Ovary (tissue), 3 donors: ENCODE data around the gene PKP3.

Experiments used
- CTCF ChIP-seq, 3 donors: fragments of 450-650 bp in 2 of 3; fragments of 200-600 bp in 1 of 3; IDR thresholded peaks; one replicate each; pipeline versions ENCODE4 v1.5.1 to v1.8.0; 2016 to 2022; ENCODE audit warnings: antibody characterized with exemption in 3 of 3, mild to moderate bottlenecking in 1 of 3
- POLR2A ChIP-seq: fragments of 450-650 bp; IDR thresholded peaks from one replicate; pipeline ENCODE4 v1.6.1; 2017; ENCODE audit warnings: antibody characterized with exemption, mild to moderate bottlenecking, moderate library complexity
- donor health status: DM: no; HTN: no; CAD: no.

GRCh38 chr11:417652-418342, 23.8 kb downstream of the PKP3 start:
- TF ChIP-seq CTCF (IDR thresholded peaks at IDR 0.05) = no peak
- TF ChIP-seq POLR2A = no peak
